Measurements from ENCODE around the gene SLC1A5. TPM values are rescaled to one million over a fixed set of nuclear protein-coding genes. Genes with fewer than 3 reads are reported as not detected.
A peak's percentile ranks its signal among the peaks of the same experiment; 100 is the strongest.

The SLC1A5 gene
- total and polyA plus RNA-seq, 12 donors, result 3.2 to 30.5 (median 6.2) TPM

DNA sequence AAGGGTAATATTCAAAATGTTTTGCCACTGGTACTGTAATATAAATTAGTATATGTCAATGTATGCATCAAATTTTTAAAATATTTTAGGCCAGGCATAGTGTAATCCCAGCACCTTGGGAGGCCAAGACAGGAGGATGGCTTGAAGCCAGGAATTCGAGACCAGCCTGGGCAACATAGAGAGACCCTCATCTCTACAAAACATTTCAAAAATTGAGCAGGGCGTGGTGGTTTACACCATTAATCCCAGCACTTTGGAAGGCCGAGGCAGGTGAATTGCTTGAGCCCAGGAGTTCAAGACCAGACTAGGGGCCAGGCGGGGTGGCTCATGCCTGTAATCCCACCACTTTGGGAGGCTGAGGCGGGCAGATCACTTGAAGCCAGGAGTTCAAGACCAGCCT is 28.0 kb downstream of the SLC1A5 start:
- Histone ChIP-seq H3K27me3 (no peaks in the 10 kb centered on the region), H3K27ac (no peak overlapping the region), H3K9me3 (no peaks in the 10 kb centered on the region), H3K4me3 (no peak overlapping the region), H3K4me1 (peaks cover 0 to 34% (median 10%) of the 10 kb centered on the region in 9 donors), H3K36me3 (peaks cover 0 to 25% (median 0%) of the 10 kb centered on the region in 9 donors)
- DNase-seq (no peak), ATAC-seq (no peak)
- intact Hi-C loops (cut with DNase I), result loop anchor here in 1 of 10 donors (10.0 kb wide), 1 partner anchor 234 kb away; no protein-coding TSS in a partner anchor
- no peak for TF ChIP-seq CTCF (IDR thresholded peaks at IDR 0.05)
- 92 to 93% methylated on average over 5 of the region's 5 CpGs for WGBS, 2 donors

DNA sequence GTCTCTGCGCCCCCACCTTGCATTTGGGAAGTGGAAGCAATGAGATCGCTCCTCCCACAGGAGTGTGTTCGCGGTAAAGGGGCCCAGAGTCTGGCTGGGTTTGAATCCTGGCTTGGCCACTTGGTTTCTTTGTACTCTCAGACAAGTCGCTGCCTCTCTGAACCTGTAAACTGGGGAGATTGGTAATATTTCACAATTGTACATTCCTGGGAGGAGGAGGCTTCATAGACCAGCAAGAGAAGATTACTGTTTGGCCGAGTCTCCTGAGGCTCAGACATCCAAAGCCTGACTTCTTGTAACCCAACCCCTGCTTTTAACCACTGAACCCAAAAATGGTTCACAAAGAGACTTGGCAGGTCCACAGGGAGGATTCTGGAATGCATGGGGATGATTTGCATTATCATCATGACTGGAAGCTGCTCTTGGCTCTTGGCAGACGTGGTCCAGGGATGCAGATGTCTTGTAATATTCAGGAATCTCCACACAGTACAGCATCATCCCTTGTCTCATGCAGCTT is 28.5 kb downstream of the SLC1A5 start:
- H3K27me3 ChIP-seq, result no peaks in the 10 kb centered on the region
- ATAC-seq (peak in 1 of 8 donors; percentile 22), DNase-seq (no peak)
- no peak for TF ChIP-seq CTCF (IDR thresholded peaks at IDR 0.05)
- H3K4me1 ChIP-seq, result peaks cover 0 to 39% (median 8%) of the 10 kb centered on the region in 9 donors
- peaks cover 0 to 25% (median 0%) of the 10 kb centered on the region in 9 donors for H3K36me3 ChIP-seq
- H3K27ac ChIP-seq, result no peak overlapping the region
- intact Hi-C loops (cut with DNase I), result loop anchor here (5.0 to 10.0 kb wide), 3 partner anchors 82 to 235 kb away; no protein-coding TSS in a partner anchor
- WGBS, 2 donors, result 65 to 66% methylated on average over 7 of the region's 7 CpGs
- no peak overlapping the region for H3K4me3 ChIP-seq
- H3K9me3 ChIP-seq, result no peaks in the 10 kb centered on the region

GRCh38 chr19:46759206-46759605 is 29.2 kb downstream of the SLC1A5 start:
- no peak for TF ChIP-seq CTCF (IDR thresholded peaks at IDR 0.05)
- DNase-seq, result no peak
- no peak overlapping the region for H3K4me3 ChIP-seq
- H3K9me3 ChIP-seq, result no peaks in the 10 kb centered on the region
- H3K4me1 ChIP-seq, result peaks cover 0 to 44% (median 4%) of the 10 kb centered on the region in 9 donors
- H3K36me3 ChIP-seq, result peaks cover 0 to 25% (median 0%) of the 10 kb centered on the region in 9 donors
- H3K27ac ChIP-seq, result no peak overlapping the region
- intact Hi-C loops (cut with DNase I), result loop anchor here (5.0 to 10.0 kb wide), 3 partner anchors 83 to 236 kb away; no protein-coding TSS in a partner anchor
- 81 to 86% methylated on average over 6 of the region's 6 CpGs for WGBS, 2 donors
- ATAC-seq, result no peak
- H3K27me3 ChIP-seq, result no peaks in the 10 kb centered on the region

DNA sequence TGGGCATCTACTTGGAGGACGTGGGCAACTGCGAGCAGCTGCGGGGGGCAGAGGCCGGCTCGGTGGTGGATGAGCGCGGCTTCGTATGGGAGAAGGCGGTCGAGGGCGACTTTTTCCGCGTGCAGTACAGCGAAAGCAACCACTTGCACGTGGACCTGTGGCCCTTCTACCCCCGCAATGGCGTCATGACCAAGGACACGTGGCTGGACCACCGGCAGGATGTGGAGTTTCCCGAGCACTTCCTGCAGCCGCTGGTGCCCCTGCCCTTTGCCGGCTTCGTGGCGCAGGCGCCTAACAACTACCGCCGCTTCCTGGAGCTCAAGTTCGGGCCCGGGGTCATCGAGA is 31.9 kb downstream of the SLC1A5 start:
- H3K4me1 ChIP-seq, result peaks cover 0 to 41% (median 4%) of the 10 kb centered on the region in 9 donors
- intact Hi-C loops (cut with DNase I), result loop anchor here (2.0 to 10.0 kb wide), 4 partner anchors 84 to 238 kb away; no protein-coding TSS in a partner anchor

More for the DNA sequence above, 31.9 kb downstream of the SLC1A5 start:
- WGBS, 2 donors, result 75 to 78% methylated on average over 30 of the region's 30 CpGs
- TF ChIP-seq CTCF (IDR thresholded peaks at IDR 0.05), result no peak
- peak in 1 of 2 donors; percentile 23 for DNase-seq
- no peaks in the 10 kb centered on the region for H3K9me3 ChIP-seq
- peaks cover 0 to 42% (median 0%) of the 10 kb centered on the region in 9 donors for H3K36me3 ChIP-seq
- H3K4me3 ChIP-seq, result no peak overlapping the region
- H3K27me3 ChIP-seq, result no peaks in the 10 kb centered on the region
- ATAC-seq, result peak in 2 of 8 donors; percentile 3 to 12
- H3K27ac ChIP-seq, result no peak overlapping the region

Measured in heart right ventricle (tissue), 16 donors.